Stimulated activated CD4-positive, alpha-beta T cell treated with anti-CD3 and anti-CD28 coated beads, Interleukin-15, amount 100 ng/mL, for 24 hours (primary cell): ENCODE measurements around the gene CEPT1.

ENCODE experiments used
- DNase-seq: peaks from one replicate; pipeline ENCODE4 v3.0.0-alpha.2; 2020

CEPT1 gene

DNA sequence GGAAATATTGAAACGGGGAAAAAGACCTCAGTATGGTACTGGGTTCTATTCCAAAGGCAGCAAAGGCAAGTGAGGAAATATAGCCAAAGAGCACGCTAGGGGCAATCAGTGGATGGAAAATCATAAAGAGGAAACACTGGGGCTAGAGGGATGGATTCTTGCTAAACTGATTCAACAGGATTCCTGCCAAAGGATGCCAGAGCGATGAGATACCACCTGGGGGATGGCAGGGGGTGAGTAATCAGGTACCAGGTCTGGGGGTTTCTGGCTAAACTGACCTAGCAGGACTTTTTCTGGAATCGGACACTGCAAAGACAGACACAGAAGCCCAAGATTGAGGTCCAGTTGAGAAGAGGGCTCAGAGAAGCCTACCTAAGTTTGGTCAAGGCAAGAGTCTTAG is 94.2 kb downstream of the CEPT1 start:
- no peak for DNase-seq
